Loucy (cell line): ENCODE measurements around the gene SGMS1.

ENCODE experiments used
- H2AFZ ChIP-seq: fragments of 200-600 bp; sonication (generic); 2 replicates; pipeline ENCODE4 v1.6.0; 2016; ENCODE audit warnings: antibody characterized with exemption, mild to moderate bottlenecking, low read length, moderate library complexity
- H3F3A ChIP-seq: fragments of 200-600 bp; 2 replicates; pipeline ENCODE4 v1.6.0; 2016; ENCODE audit warnings: antibody characterized with exemption, low read depth, mild to moderate bottlenecking
- H3K27me3 ChIP-seq: fragments of 200-600 bp; sonication (generic); 2 replicates; pipeline ENCODE4 v1.6.1; 2014; ENCODE audit warnings: low read length, mild to moderate bottlenecking; ENCODE audit not compliant: insufficient read depth, poor library complexity, severe bottlenecking
- H3K36me3 ChIP-seq: fragments of 200-600 bp; sonication (generic); 2 replicates; pipeline ENCODE4 v1.6.1; 2016; ENCODE audit warnings: low read length; ENCODE audit not compliant: insufficient read depth
- H3K4me1 ChIP-seq: fragments of 200-600 bp; sonication (generic); 2 replicates; pipeline ENCODE4 v1.5.1; 2014; ENCODE audit warnings: low read length, mild to moderate bottlenecking; ENCODE audit not compliant: insufficient read depth, poor library complexity, severe bottlenecking
- H3K4me2 ChIP-seq: fragments of 200-600 bp; sonication (generic); 2 replicates; pipeline ENCODE4 v1.6.0; 2014; ENCODE audit warnings: antibody characterized with exemption, low read length, low read depth, mild to moderate bottlenecking; ENCODE audit not compliant: poor library complexity, severe bottlenecking
- H3K4me3 ChIP-seq: fragments of 200-600 bp; sonication (generic); 2 replicates; pipeline ENCODE4 v1.5.1; 2014; ENCODE audit warnings: low read length, mild to moderate bottlenecking, mixed read lengths; ENCODE audit not compliant: poor library complexity, severe bottlenecking
- H3K79me2 ChIP-seq: fragments of 200-600 bp; sonication (generic); 2 replicates; pipeline ENCODE4 v1.6.1; 2014; ENCODE audit warnings: low read length; ENCODE audit not compliant: insufficient read depth
- H3K9ac ChIP-seq: fragments of 200-600 bp; sonication (generic); 2 replicates; pipeline ENCODE4 v1.6.0; 2014; ENCODE audit warnings: mild to moderate bottlenecking, low read depth, low read length, moderate library complexity; ENCODE audit not compliant: poor library complexity, severe bottlenecking
- H3K9me2 ChIP-seq: fragments of 200-600 bp; sonication (generic); replicated peaks from 2 replicates; pipeline ENCODE4 v1.6.1; 2016; ENCODE audit warnings: low read depth, low read length, mixed read lengths
- H3K9me3 ChIP-seq: fragments of 200-600 bp; sonication (generic); 2 replicates; pipeline ENCODE4 v1.6.1; 2014; ENCODE audit warnings: mild to moderate bottlenecking, antibody characterized with exemption, low read length, low read depth; ENCODE audit not compliant: insufficient read depth
- H4K20me1 ChIP-seq: fragments of 200-600 bp; sonication (generic); 2 replicates; pipeline ENCODE4 v1.6.0; 2014; ENCODE audit warnings: antibody characterized with exemption, low read length, mild to moderate bottlenecking; ENCODE audit not compliant: insufficient read depth, poor library complexity, severe bottlenecking
- EZH2phosphoT487 ChIP-seq: fragments of 200-600 bp; IDR thresholded peaks from 2 replicates; pipeline ENCODE4 v1.6.1; 2018; ENCODE audit warnings: antibody characterized with exemption, mild to moderate bottlenecking, moderate library complexity, borderline replicate concordance
- TF ChIP-seq, protein P1 (sequence below): fragments of 200-600 bp; sonication (generic); conservative IDR thresholded peaks from 2 replicates; pipeline ENCODE4 v1.5.1; 2014; ENCODE audit warnings: mild to moderate bottlenecking, antibody characterized with exemption, low read length

The SGMS1 gene

DNA sequence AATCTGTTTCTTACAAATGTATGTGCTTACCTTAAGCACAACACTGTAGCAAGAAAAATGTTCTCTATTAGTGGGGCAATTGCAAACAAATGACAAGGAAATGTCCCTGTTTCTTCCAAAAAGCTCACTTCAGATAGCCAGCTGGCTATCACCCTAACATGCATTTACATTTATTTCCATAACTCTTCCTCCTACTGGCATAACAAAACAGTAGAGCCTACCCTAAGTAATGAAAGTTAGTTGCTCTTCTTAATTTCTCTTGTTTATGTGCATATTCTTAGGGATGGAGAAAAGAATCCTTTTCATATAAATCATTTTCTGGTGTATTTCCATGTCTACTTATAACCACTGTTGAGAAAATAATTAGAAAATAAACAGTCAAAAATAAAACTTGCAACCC is 100.4 kb downstream of the SGMS1 start:
- Histone ChIP-seq H3K36me3 (no peaks in the 10 kb centered on the region), H3K79me2 (no peaks in the 10 kb centered on the region), H3K9me3 (no peaks in the 10 kb centered on the region), H3K4me3 (no peak overlapping the region), H3K27me3 (no peaks in the 10 kb centered on the region), H3K4me2 (no peak overlapping the region), H3K9me2 (no peaks in the 10 kb centered on the region), H3K4me1 (no peaks in the 10 kb centered on the region), H4K20me1 (no peaks in the 10 kb centered on the region), H2AFZ (no peak overlapping the region), H3K9ac (no peak overlapping the region), H3F3A (no peaks in the 10 kb centered on the region)
- TF ChIP-seq, protein P1, sequence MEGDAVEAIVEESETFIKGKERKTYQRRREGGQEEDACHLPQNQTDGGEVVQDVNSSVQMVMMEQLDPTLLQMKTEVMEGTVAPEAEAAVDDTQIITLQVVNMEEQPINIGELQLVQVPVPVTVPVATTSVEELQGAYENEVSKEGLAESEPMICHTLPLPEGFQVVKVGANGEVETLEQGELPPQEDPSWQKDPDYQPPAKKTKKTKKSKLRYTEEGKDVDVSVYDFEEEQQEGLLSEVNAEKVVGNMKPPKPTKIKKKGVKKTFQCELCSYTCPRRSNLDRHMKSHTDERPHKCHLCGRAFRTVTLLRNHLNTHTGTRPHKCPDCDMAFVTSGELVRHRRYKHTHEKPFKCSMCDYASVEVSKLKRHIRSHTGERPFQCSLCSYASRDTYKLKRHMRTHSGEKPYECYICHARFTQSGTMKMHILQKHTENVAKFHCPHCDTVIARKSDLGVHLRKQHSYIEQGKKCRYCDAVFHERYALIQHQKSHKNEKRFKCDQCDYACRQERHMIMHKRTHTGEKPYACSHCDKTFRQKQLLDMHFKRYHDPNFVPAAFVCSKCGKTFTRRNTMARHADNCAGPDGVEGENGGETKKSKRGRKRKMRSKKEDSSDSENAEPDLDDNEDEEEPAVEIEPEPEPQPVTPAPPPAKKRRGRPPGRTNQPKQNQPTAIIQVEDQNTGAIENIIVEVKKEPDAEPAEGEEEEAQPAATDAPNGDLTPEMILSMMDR: no peak
- TF ChIP-seq EZH2phosphoT487: no peak

DNA sequence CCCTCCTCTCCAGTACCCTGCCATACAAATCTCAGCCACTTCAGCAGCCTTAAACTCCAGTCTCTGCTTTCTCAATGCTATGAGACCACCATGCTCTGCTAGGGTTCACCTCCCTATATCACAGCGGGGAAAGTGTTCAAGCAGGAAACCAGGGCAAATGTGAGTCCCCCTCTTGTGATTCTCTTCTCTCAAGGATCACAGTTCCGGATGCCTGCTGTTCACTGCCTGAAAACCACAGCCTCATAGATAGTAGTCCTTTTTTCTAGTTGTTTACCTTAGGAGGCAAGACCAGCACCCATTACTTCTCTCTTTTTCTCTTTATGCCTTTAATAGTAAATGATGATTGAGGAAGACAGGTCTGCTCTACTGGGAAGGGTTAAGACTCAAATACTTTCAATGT is 100.8 kb downstream of the SGMS1 start:
- no peaks in the 10 kb centered on the region for H4K20me1 ChIP-seq
- no peaks in the 10 kb centered on the region for H3K4me1 ChIP-seq

DNA sequence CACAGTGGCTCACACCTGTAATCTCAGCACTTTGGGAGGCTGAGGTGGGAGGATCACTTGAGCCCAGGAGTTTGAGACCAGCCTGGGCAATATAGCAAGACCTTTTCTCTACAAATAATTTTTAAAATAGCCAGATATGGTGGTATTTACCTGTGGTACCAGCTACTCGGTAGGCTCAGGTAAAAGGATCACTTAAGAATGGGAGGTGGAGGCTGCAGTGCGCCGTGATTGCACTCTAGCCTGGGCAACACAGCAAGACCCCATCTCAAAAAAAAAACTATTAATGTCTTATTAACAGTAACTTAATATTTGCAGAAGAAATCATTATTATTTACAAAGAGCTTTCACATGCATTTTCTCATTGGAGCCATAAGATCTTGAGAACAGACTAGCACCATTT is 103.6 kb downstream of the SGMS1 start:
- Histone ChIP-seq H3K27me3 (no peaks in the 10 kb centered on the region), H3K4me1 (no peaks in the 10 kb centered on the region), H3K79me2 (no peaks in the 10 kb centered on the region), H3K9ac (no peak overlapping the region), H3K4me3 (no peak overlapping the region), H3K4me2 (no peak overlapping the region), H3K9me3 (no peaks in the 10 kb centered on the region), H3K36me3 (no peaks in the 10 kb centered on the region), H3F3A (no peaks in the 10 kb centered on the region), H4K20me1 (no peaks in the 10 kb centered on the region), H2AFZ (no peak overlapping the region), H3K9me2 (no peaks in the 10 kb centered on the region)
- TF ChIP-seq, protein P1: no peak
- no peak for TF ChIP-seq EZH2phosphoT487

More for the DNA sequence above, 100.8 kb downstream of the SGMS1 start:
- Histone ChIP-seq H3K4me2 (no peak overlapping the region), H3F3A (no peaks in the 10 kb centered on the region), H3K79me2 (no peaks in the 10 kb centered on the region), H3K36me3 (no peaks in the 10 kb centered on the region), H3K27me3 (no peaks in the 10 kb centered on the region), H3K9ac (no peak overlapping the region), H3K9me2 (no peaks in the 10 kb centered on the region), H3K4me3 (no peak overlapping the region), H3K9me3 (no peaks in the 10 kb centered on the region), H2AFZ (no peak overlapping the region)
- TF ChIP-seq EZH2phosphoT487: no peak
- TF ChIP-seq, protein P1: no peak
